VCaP (cell line): ENCODE results near the gene GATAD2A.

Experiments used
- H3K27ac ChIP-seq: fragments of 450-650 bp; 2 replicates; pipeline ENCODE4 v1.5.1; 2017
- TF ChIP-seq, protein P1 (sequence below): fragments of 450-650 bp; conservative IDR thresholded peaks from 2 replicates; pipeline ENCODE4 v1.5.1; 2017; ENCODE audit warnings: mild to moderate bottlenecking, moderate library complexity

The GATAD2A gene

DNA sequence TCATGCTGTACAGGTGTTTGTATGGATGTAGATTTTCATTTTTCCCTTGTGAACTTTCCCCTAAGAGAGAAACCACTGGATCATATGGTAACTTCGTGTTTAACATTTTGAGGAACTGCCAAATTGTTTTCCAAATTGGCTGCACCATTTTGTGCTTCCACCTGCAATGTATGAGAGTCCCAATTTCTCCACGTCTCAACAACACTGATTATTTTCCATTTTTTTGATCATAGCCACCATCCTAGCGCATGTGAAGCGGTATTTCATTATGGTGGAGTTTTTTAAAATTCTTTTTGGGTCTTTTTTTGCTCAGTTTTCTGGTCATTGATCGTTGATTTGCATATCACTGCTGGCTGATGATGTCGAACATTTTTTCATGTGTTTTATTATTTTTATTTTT, 115.5 kb downstream of the GATAD2A start:
- TF ChIP-seq, protein P1, sequence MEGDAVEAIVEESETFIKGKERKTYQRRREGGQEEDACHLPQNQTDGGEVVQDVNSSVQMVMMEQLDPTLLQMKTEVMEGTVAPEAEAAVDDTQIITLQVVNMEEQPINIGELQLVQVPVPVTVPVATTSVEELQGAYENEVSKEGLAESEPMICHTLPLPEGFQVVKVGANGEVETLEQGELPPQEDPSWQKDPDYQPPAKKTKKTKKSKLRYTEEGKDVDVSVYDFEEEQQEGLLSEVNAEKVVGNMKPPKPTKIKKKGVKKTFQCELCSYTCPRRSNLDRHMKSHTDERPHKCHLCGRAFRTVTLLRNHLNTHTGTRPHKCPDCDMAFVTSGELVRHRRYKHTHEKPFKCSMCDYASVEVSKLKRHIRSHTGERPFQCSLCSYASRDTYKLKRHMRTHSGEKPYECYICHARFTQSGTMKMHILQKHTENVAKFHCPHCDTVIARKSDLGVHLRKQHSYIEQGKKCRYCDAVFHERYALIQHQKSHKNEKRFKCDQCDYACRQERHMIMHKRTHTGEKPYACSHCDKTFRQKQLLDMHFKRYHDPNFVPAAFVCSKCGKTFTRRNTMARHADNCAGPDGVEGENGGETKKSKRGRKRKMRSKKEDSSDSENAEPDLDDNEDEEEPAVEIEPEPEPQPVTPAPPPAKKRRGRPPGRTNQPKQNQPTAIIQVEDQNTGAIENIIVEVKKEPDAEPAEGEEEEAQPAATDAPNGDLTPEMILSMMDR, result no peak
- H3K27ac ChIP-seq, result no peak overlapping the region

DNA sequence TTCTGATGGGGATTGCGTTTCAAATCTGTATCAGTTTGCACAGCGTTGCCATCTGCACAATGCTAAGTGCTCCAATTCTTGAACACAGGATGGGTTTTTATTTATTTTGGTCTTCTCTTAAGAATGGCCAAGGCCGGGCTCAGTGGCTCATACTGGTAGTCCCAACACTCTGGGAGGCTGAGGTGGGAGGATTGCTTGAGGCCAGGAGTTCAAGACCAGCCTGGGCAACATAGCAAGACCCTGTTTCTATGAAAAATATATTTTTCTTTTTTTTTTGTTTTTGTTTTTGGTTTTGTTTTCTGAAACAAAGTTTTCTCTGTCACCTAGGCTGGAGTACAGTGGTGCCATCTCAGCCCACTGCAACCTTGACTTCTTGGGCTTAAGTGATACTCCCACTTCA, 117.7 kb downstream of the GATAD2A start:
- TF ChIP-seq, protein P1, result no peak
- no peak overlapping the region for H3K27ac ChIP-seq

DNA sequence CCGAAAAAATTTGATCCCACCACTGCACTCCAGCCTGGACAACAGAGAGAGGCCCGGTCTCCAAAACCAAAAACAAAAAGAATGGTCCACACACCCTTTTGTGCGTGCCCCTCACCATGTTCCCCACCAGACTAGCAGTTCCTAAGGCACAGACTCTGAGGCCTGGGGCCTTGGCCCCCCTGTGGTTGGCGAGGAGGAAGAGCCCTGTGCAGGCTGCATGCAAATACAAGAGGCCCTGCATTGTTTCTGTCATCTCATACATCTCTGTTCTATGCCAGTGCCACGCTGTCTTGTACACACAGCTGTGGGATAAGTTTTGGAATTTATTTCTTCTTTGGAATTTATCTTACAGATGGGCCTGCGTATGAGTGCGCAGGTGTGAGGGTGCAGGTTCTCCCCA, 118.6 kb downstream of the GATAD2A start:
- TF ChIP-seq, protein P1, result no peak

DNA sequence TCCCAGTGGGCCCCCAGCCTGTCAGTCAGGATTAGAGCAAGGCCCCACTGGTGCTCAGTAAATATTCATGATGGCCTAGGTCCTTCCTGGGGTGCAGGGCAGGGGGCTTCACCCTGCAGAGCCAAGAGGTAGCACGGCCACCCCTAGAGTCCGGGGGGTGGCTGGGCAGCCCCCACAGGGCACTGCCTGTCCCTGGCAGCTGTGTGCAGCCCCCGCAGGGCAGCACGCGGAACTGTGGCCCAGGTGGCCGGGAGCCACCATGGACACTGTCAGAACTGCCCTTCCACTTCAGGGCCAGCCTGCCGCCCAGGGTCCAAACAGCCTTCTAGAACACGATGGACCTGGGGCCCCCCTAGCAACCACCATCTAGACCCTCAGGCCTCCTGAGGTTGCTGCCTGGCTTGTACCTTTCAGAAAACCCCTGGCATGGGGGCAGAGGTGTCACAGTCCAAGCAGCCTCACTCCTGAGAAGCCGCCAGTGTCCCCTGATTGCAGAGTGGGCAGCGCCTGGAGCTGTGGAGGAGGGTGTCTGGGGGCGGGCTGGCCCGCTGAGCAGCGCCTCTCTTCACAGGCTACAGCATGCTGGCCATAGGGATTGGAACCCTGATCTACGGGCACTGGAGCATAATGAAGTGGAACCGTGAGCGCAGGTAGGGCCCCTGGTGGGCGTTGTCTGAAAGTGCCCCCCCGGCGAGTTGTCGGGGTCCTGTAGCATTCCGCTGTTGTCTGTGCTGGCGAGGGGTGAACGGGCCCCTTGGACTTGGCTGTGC, 120.3 kb downstream of the GATAD2A start:
- TF ChIP-seq, protein P1, result no peak
- no peak overlapping the region for H3K27ac ChIP-seq

More for the DNA sequence above, 118.6 kb downstream of the GATAD2A start:
- H3K27ac ChIP-seq, result no peak overlapping the region

DNA sequence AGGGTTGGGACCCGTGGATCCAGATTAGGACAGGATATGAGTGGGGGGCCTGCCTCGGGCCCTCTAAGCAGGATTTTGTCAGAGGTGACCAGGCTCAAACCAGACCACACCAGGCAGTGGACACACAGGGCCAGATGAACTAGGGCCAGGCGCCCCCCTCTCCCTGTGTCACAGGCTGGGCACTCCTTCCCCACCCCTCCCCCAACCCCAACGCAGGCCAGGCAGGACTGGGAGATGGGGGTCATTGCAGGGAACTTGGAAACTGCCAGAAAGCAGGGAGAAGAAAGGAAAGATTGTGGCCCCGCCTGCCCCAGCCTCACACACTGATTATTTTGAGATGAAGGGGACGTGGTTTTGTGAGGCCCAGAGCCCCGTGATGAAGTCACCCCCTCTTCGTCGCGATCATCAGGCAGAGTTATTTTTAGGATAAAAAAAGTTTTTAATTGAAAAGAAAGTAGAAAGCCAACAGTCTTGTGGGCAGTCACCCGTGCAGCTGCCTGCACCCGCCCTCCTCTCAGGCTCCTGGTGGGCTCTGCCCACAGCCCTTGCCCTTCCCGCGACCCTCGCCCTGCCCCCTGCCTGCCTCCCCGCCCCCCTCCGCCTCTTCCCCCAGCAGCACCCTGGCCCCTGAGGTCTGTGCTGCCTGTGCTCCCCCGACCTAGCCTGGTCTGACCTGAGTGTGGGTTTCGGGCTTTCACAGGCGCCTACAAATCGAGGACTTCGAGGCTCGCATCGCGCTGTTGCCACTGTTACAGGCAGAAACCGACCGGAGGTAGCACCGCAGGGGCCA, 121.3 kb downstream of the GATAD2A start:
- TF ChIP-seq, protein P1, result no peak
- no peak overlapping the region for H3K27ac ChIP-seq

DNA sequence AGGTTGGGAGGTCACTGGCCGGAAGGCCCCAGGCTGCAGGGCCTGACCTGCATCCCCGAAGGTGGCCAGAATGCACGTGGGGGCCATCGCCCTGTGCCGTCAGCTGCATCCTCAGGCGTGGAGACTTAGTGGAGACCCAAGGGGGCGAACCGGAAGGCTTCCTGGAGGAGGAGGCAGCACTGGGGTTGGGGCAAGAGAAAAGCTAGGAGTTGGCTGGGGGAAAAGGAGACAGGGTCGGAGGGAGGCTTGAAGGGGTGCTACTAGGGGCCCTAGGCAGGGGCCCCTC, 121.8 kb downstream of the GATAD2A start:
- TF ChIP-seq, protein P1, result no peak
- H3K27ac ChIP-seq, result no peak overlapping the region

DNA sequence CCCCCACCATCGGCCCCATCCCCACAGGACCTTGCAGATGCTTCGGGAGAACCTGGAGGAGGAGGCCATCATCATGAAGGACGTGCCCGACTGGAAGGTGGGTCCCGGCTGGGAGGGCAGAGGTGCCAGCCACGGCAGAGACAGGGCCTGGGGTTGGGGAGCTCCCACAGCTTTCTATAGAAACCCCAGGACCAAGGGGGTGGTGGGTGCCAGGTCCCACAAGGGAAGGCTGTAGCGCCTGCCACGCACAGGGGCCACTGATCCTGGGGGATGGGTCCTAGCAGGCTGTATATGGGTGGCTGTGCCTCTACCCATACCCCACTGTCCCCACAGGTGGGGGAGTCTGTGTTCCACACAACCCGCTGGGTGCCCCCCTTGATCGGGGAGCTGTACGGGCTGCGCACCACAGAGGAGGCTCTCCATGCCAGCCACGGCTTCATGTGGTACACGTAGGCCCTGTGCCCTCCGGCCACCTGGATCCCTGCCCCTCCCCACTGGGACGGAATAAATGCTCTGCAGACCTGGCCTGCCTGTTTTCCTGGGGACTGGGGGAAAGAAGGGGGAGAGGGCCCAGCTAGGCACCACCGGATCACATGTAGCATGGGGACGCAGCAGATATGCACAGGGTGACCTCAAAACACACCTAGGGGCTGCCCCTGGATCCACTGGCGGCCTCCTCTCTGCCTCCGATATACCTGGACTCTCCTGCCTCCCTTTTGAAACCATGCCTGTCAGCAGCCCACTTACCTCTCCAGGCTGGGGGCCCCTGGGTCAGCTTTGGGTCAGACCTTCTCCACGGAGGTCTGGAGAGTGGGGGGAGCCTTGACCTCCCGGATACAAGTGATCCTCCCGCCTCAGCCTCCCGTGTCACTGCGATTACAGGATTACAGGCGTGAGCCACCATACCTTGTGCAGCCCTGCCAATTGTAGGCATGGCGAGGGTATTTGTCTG, 122.5 kb downstream of the GATAD2A start:
- TF ChIP-seq, protein P1, result no peak
- H3K27ac ChIP-seq, result no peak overlapping the region
